Measurements from ENCODE around the gene PRR15L. TPM values are rescaled to one million over a fixed set of nuclear protein-coding genes. Genes with fewer than 3 reads are reported as not detected.

PRR15L gene
- total and polyA plus RNA-seq, 2 of the 8 experiments (the other 6 are each of a cell fraction or from before 2014, with no cell fraction given): 0.26 to 1.1 TPM

DNA sequence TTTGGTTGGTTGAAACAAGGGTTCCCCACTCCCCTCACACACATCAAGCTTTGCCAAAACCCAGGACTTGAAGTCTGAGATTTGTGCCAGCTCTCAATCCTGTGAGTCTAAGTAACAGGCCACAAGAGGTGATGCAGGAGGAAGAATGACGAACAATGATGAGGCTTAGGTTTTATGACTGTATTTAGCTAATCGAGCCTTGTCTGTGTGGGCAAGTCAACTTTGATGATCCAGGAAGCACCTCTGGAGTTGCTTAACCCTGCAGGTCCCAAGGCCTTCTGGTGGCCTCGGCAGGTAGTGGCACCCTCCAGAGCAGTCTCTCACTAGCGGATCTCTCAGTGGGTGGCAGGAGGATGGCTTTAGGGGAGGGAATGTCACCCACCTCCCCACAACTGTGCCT, 41.9 kb upstream of the PRR15L start:
- H4K5ac ChIP-seq (ENCODE audit: insufficient read length, low read depth, low read length): no peak overlapping the region
- WGBS, 2 experiments (ENCODE audit: extremely low coverage in 1 of 2, insufficient coverage in 1 of 2, insufficient read length in 1 of 2, insufficient replicate concordance in 2 of 2, low coverage in 1 of 2, low lambda C conversion rate in 2 of 2, missing lambda C conversion rate in 1 of 2): 76% methylated on average over 4 of the region's 4 CpGs; no CpG with 5 or more reads in 1 of the 2 experiments

More for the DNA sequence above, 41.9 kb upstream of the PRR15L start:
- FAIRE-seq (no peak), DNase-seq (ENCODE audit: low read depth in 1 of 2, low spot score in 2 of 2) (no peak)
- no peak overlapping the region for H3K23ac ChIP-seq (ENCODE audit: insufficient read length)
- no peak overlapping the region for H2BK20ac ChIP-seq (ENCODE audit: low read length)
- ChIA-PET POLR2A (ENCODE audit: partially characterized antibody) (interaction anchor here (1.0 to 1.5 kb wide), 6 partner anchors 13 to 143 kb away, joined by 3 to 7 read pairs (median 4); partner anchors contain the start of gene NFE2L1), CTCF (ENCODE audit: partially characterized antibody) (interaction anchor here (0.6 to 27.8 kb wide), 12 partner anchors 11 to 1340 kb away, joined by 3 to 493 read pairs (median 4); partner anchors contain the start of genes CDK5RAP3, PNPO and PRR15L)
- no peaks in the 10 kb centered on the region for H3K36me3 ChIP-seq (ENCODE audit: control insufficient read depth in 2 of 4, insufficient read depth in 4 of 4, low read length in 3 of 4)
- no peaks in the 10 kb centered on the region for H3K79me2 ChIP-seq (ENCODE audit: control insufficient read depth in 1 of 2, insufficient read depth in 2 of 2, low read length in 2 of 2)
- no peak overlapping the region for H4K91ac ChIP-seq (replicated peaks; ENCODE audit: insufficient read length, low read length)
- peak overlapping the region; percentile 70; the same call in 1 of the 2 replicates for H2BK12ac ChIP-seq (ENCODE audit: low read depth, low read length)
- H3K56ac ChIP-seq (replicated peaks; ENCODE audit: insufficient read length, low read depth, low read length): no peak overlapping the region
- H3K23me2 ChIP-seq (ENCODE audit: low read depth, low read length): 0 out of 2 replicates have a peak, but pooled peaks cover 2% of the 10 kb centered on the region
- H3K18ac ChIP-seq (ENCODE audit: extremely low read depth, low read length): no peak overlapping the region; the same call in 1 of the 2 replicates
- peak overlapping the region; percentile 75; the same call in 1 of the 2 replicates for H2BK5ac ChIP-seq (ENCODE audit: low read depth, low read length)
- H3K4ac ChIP-seq (replicated peaks; ENCODE audit: insufficient read length, low read depth, low read length): no peak overlapping the region
- H3K9ac ChIP-seq (replicated peaks in 1 of 4; ENCODE audit: extremely low read depth in 1 of 4, low read depth in 3 of 4, low read length in 3 of 4): no peak overlapping the region
- H3K14ac ChIP-seq (ENCODE audit: insufficient read length): no peak overlapping the region
- no peak for TF ChIP-seq SIX5 (IDR thresholded peaks at IDR 0.05; ENCODE audit: low read depth, low read length)
- TF ChIP-seq CTCF (IDR thresholded peaks at IDR 0.05; ENCODE audit: control extremely low read depth in 1 of 3, insufficient read depth in 1 of 3, low read depth in 1 of 3, low read length in 3 of 3): peak in 1 of 3 experiments; percentile 10; a peak in 1 of 4 replicates
- peak; percentile 39; the same call in 1 of the 2 replicates for TF ChIP-seq CEBPB (IDR thresholded peaks at IDR 0.05; ENCODE audit: low read depth, low read length)
- no peaks in the 10 kb centered on the region for H4K20me1 ChIP-seq (replicated peaks in 1 of 2; ENCODE audit: control insufficient read depth in 1 of 2, insufficient read depth in 2 of 2, low read length in 2 of 2)
- H2BK15ac ChIP-seq (ENCODE audit: low read length): peak overlapping the region; percentile 13; the same call in 1 of the 2 replicates
- H2BK120ac ChIP-seq (replicated peaks; ENCODE audit: low read depth, low read length): no peak overlapping the region
- H3K27ac ChIP-seq (ENCODE audit: low read depth, low read length): no peak overlapping the region
- H3K9me3 ChIP-seq (ENCODE audit: insufficient read depth in 2 of 2, low read depth in 1 of 2, low read length in 1 of 2): no peaks in the 10 kb centered on the region
- no peak overlapping the region for H2AFZ ChIP-seq (ENCODE audit: low read length)
- no peak overlapping the region; the same call in 1 of the 2 replicates for H2AK5ac ChIP-seq (ENCODE audit: low read depth, low read length)
- H3K27me3 ChIP-seq (replicated peaks in 1 of 4; ENCODE audit: control insufficient read depth in 3 of 4, extremely low read depth in 1 of 4, insufficient read depth in 3 of 4, low read length in 3 of 4): no peaks in the 10 kb centered on the region
- no peak overlapping the region for H3K4me3 ChIP-seq (ENCODE audit: extremely low read depth in 1 of 4, insufficient read depth in 2 of 4, low read depth in 3 of 4, low read length in 4 of 4)
- no peak overlapping the region for H4K8ac ChIP-seq (ENCODE audit: extremely low read depth, insufficient read depth, low read length)
- H3K4me2 ChIP-seq (ENCODE audit: insufficient read depth in 1 of 2, low read depth in 2 of 2, low read length in 2 of 2): no peak overlapping the region
- H3K4me1 ChIP-seq (replicated peaks in 1 of 4; ENCODE audit: control insufficient read depth in 3 of 4, insufficient read depth in 4 of 4, low read length in 3 of 4): peaks cover 27 to 44% (median 32%) of the 10 kb centered on the region in 4 experiments
- H3K79me1 ChIP-seq (ENCODE audit: low read depth, low read length): no peaks in the 10 kb centered on the region

Data from H1 (cell line).